Measurements from ENCODE around the gene BCL2L2. TPM values are rescaled to one million over a fixed set of nuclear protein-coding genes. Genes with fewer than 3 reads are reported as not detected.

The BCL2L2 gene
- total and polyA plus RNA-seq, 2 donors (not counting 1 experiment from before 2014, with no cell fraction given): 24.7 to 25.4 TPM

DNA sequence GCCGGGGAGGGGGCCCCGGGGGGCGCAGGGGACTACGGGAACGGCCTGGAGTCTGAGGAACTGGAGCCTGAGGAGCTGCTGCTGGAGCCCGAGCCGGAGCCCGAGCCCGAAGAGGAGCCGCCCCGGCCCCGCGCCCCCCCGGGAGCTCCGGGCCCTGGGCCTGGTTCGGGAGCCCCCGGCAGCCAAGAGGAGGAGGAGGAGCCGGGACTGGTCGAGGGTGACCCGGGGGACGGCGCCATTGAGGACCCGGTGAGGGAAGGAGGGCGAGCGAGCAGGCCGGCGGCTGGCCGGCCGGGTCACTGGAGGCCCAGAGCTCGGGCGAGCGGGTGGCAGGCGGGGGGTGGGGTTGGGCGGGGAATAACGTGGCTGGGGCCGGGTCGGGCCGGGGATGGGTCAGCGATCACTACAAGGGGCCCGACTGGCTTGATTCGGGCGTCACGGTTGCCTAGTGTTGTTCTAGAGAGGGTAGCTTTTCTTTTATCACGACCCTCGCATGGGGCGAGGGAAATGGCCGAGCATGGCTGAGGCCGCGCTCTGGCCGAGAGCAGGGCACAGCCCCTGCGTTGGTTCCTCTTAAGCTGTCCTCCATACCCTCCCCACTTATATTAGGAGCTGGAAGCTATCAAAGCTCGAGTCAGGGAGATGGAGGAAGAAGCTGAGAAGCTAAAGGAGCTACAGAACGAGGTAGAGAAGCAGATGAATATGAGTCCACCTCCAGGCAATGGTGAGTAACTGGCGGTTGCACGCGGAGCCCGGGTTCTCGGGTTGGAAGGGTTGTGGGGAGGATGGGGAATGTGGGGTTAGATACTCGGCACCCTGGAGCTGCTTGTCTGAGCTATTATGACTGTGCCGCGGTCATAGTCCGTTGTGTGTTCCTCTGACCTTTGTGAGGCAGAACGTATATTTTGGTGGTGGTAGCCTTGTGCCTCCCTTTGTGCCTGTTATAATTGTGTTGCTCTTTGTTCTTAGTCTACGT is 15.2 kb downstream of the BCL2L2 start:
- no peak overlapping the region for H2AFZ ChIP-seq (ENCODE audit: low read length)
- no peaks in the 10 kb centered on the region for H3K27me3 ChIP-seq (ENCODE audit: control insufficient read depth, insufficient read depth, low read length)
- peaks cover 13% of the 10 kb centered on the region for H3K36me3 ChIP-seq (ENCODE audit: control insufficient read depth, insufficient read depth, low read length)

DNA sequence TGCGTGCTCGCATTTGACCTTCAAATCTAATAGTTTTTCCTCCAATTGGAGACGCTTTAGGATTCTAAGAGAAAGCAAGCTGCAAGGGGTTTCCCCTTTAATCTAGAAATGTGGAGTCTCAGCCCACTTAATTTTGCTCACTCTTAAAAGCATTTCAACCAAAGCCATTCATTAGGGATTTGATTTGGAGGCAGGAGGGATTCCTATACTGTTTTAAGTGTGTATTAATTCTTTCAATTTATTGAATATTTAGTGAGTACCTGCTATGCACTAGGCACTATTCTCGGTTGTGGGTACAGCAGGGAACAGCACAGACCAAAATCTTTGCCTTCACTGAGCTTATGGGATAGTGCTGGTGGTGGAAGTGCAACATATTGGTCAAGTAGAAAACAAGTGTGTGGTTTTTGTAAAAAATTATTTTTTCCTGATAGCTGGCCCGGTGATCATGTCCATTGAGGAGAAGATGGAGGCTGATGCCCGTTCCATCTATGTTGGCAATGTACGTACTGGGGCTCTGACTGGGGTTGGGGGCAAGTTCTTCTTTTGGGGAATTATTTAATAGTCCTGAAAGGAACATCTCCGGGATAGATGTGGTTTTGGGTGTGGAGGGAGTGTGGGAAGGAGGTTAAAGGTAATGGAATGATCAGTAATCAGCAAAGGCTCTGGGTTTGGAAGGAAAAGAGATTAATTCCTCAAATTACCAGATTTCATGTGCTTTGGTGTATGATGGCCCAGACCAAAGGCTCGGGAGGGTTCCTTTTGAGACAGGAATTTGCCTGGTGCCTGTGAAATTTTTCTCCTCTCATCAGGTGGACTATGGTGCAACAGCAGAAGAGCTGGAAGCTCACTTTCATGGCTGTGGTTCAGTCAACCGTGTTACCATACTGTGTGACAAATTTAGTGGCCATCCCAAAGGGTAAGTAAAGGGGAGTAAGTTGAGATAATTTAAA is 16.2 kb downstream of the BCL2L2 start:
- H4K20me1 ChIP-seq (ENCODE audit: control insufficient read depth, extremely low read depth, insufficient read depth, low read length): no peaks in the 10 kb centered on the region
- H3K4me2 ChIP-seq (ENCODE audit: extremely low read depth, insufficient read depth, low read length): peak overlapping the region; percentile 99
- H3K27me3 ChIP-seq (ENCODE audit: control insufficient read depth, insufficient read depth, low read length): no peaks in the 10 kb centered on the region
- H3K79me2 ChIP-seq (ENCODE audit: control insufficient read depth, insufficient read depth, low read length): peaks cover 22% of the 10 kb centered on the region
- no peak overlapping the region for H2AFZ ChIP-seq (ENCODE audit: low read length)
- H3K9me3 ChIP-seq (ENCODE audit: control insufficient read depth, insufficient read depth, low read depth, low read length): no peaks in the 10 kb centered on the region
- peaks cover 4% of the 10 kb centered on the region for H3K4me1 ChIP-seq (ENCODE audit: control insufficient read depth, extremely low read depth, insufficient read depth, low read length)
- TF ChIP-seq, protein P1, sequence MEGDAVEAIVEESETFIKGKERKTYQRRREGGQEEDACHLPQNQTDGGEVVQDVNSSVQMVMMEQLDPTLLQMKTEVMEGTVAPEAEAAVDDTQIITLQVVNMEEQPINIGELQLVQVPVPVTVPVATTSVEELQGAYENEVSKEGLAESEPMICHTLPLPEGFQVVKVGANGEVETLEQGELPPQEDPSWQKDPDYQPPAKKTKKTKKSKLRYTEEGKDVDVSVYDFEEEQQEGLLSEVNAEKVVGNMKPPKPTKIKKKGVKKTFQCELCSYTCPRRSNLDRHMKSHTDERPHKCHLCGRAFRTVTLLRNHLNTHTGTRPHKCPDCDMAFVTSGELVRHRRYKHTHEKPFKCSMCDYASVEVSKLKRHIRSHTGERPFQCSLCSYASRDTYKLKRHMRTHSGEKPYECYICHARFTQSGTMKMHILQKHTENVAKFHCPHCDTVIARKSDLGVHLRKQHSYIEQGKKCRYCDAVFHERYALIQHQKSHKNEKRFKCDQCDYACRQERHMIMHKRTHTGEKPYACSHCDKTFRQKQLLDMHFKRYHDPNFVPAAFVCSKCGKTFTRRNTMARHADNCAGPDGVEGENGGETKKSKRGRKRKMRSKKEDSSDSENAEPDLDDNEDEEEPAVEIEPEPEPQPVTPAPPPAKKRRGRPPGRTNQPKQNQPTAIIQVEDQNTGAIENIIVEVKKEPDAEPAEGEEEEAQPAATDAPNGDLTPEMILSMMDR (conservative IDR thresholded peaks at IDR 0.05 in 1 of 2, IDR thresholded peaks at IDR 0.05 in 1 of 2; ENCODE audit: low read depth in 1 of 2, low read length in 2 of 2): no peak
- TF ChIP-seq EZH2 (IDR thresholded peaks at IDR 0.05; ENCODE audit: low read length, missing control alignments): no peak
- H3K9ac ChIP-seq (ENCODE audit: insufficient read depth, low read length): peak overlapping the region; percentile 90
- peak overlapping the region; percentile 92 to 98 (median 94) for H3K4me3 ChIP-seq (replicated peaks in 1 of 4; ENCODE audit: control extremely low read depth in 1 of 4, insufficient read depth in 1 of 4, low read depth in 3 of 4, low read length in 4 of 4)
- DNase-seq (ENCODE audit: low read depth in 2 of 2): no peak
- peak overlapping the region; percentile 92 for H3K27ac ChIP-seq (ENCODE audit: insufficient read depth, low read length)
- peaks cover 13% of the 10 kb centered on the region for H3K36me3 ChIP-seq (ENCODE audit: control insufficient read depth, insufficient read depth, low read length)

More for the DNA sequence above, 15.2 kb downstream of the BCL2L2 start:
- H3K4me3 ChIP-seq (replicated peaks in 1 of 4; ENCODE audit: control extremely low read depth in 1 of 4, insufficient read depth in 1 of 4, low read depth in 3 of 4, low read length in 4 of 4): peak overlapping the region; percentile 92 to 98 (median 94)
- no peaks in the 10 kb centered on the region for H4K20me1 ChIP-seq (ENCODE audit: control insufficient read depth, extremely low read depth, insufficient read depth, low read length)
- TF ChIP-seq, protein P1 (conservative IDR thresholded peaks at IDR 0.05 in 1 of 2, IDR thresholded peaks at IDR 0.05 in 1 of 2; ENCODE audit: low read depth in 1 of 2, low read length in 2 of 2): no peak
- no peak for TF ChIP-seq EZH2 (IDR thresholded peaks at IDR 0.05; ENCODE audit: low read length, missing control alignments)
- H3K27ac ChIP-seq (ENCODE audit: insufficient read depth, low read length): peak overlapping the region; percentile 92
- H3K9me3 ChIP-seq (ENCODE audit: control insufficient read depth, insufficient read depth, low read depth, low read length): no peaks in the 10 kb centered on the region
- H3K4me1 ChIP-seq (ENCODE audit: control insufficient read depth, extremely low read depth, insufficient read depth, low read length): peaks cover 4% of the 10 kb centered on the region
- H3K4me2 ChIP-seq (ENCODE audit: extremely low read depth, insufficient read depth, low read length): peak overlapping the region; percentile 99
- peak overlapping the region; percentile 90 for H3K9ac ChIP-seq (ENCODE audit: insufficient read depth, low read length)
- H3K79me2 ChIP-seq (ENCODE audit: control insufficient read depth, insufficient read depth, low read length): peaks cover 22% of the 10 kb centered on the region
- DNase-seq (ENCODE audit: low read depth in 2 of 2): peak; percentile 41 to 59
